Caki2 (cell line): ENCODE data around the gene CNTNAP4. TPM values are rescaled to one million over a fixed set of nuclear protein-coding genes. Genes with fewer than 3 reads are reported as not detected.

Experiments used
- DNase-seq: peaks from one replicate; pipeline ENCODE4 v3.0.0-alpha.2; 2015; ENCODE audit warnings: low read depth
- in situ Hi-C: cut with HindIII; loops from 2 replicates; pipeline ENCODE4 v1.10.0; 2016; ENCODE audit warnings: low sequenced_read_pairs, low pct_unique_long_range_greater_than_20kb, mixed read lengths
- total RNA-seq: library from RNA; depleted of rRNA; stranded (reverse); fragments of >200 nt; shearing (Covaris generic); gene quantifications from 2 replicates; pipeline ENCODE4 v1.2.3, GENCODE V29; 2014; ENCODE audit warnings: low replicate concordance

CNTNAP4 gene
- total RNA-seq, 1 experiment from 2014 or later = not detected

- in situ Hi-C loops = no loop called here
- no peak for DNase-seq
Observed at GRCh38 chr16:76459111-76459510, 181.9 kb downstream of the CNTNAP4 start.

GRCh38 chr16:76461836-76462235 lies 184.6 kb downstream of the CNTNAP4 start:
- no peak for DNase-seq
- in situ Hi-C loops = no loop called here

GRCh38 chr16:76464955-76465620 lies 187.9 kb downstream of the CNTNAP4 start:
- DNase-seq = no peak
- in situ Hi-C loops = no loop called here

GRCh38 chr16:76466871-76467270 lies 189.7 kb downstream of the CNTNAP4 start:
- in situ Hi-C loops = no loop called here

GRCh38 chr16:76474048-76474447 lies 196.8 kb downstream of the CNTNAP4 start:
- in situ Hi-C loops = no loop called here
- no peak for DNase-seq

More at GRCh38 chr16:76466871-76467270, 189.7 kb downstream of the CNTNAP4 start:
- DNase-seq = no peak

- DNase-seq = no peak
Observed at GRCh38 chr16:76478105-76478504, 200.9 kb downstream of the CNTNAP4 start.

GRCh38 chr16:76483307-76483909 lies 206.2 kb downstream of the CNTNAP4 start:
- no peak for DNase-seq
- in situ Hi-C loops = no loop called here

More at GRCh38 chr16:76478105-76478504, 200.9 kb downstream of the CNTNAP4 start:
- in situ Hi-C loops = no loop called here

- no peak for DNase-seq
- in situ Hi-C loops = no loop called here
Observed at GRCh38 chr16:76484020-76484419, 206.8 kb downstream of the CNTNAP4 start.

- in situ Hi-C loops = no loop called here
- DNase-seq = no peak
Observed at GRCh38 chr16:76486740-76487139, 209.5 kb downstream of the CNTNAP4 start.

- in situ Hi-C loops = no loop called here
- DNase-seq = no peak
Observed at GRCh38 chr16:76487411-76488064, 210.3 kb downstream of the CNTNAP4 start.

GRCh38 chr16:76488065-76488417 lies 210.8 kb downstream of the CNTNAP4 start:
- in situ Hi-C loops = no loop called here
- DNase-seq = no peak

- in situ Hi-C loops = no loop called here
- DNase-seq = no peak
Observed at GRCh38 chr16:76490036-76490639, 212.9 kb downstream of the CNTNAP4 start.

GRCh38 chr16:76500006-76500405 lies 222.8 kb downstream of the CNTNAP4 start:
- DNase-seq = no peak
- in situ Hi-C loops = no loop called here

- DNase-seq = no peak
- in situ Hi-C loops = no loop called here
Observed at GRCh38 chr16:76502063-76502462, 224.9 kb downstream of the CNTNAP4 start.

GRCh38 chr16:76502555-76502954 lies 225.4 kb downstream of the CNTNAP4 start:
- no peak for DNase-seq
- in situ Hi-C loops = no loop called here

GRCh38 chr16:76503091-76503490 lies 225.9 kb downstream of the CNTNAP4 start:
- in situ Hi-C loops = no loop called here
- DNase-seq = no peak

- no peak for DNase-seq
- in situ Hi-C loops = no loop called here
Observed at GRCh38 chr16:76511203-76511602, 234.0 kb downstream of the CNTNAP4 start.

- DNase-seq = no peak
- in situ Hi-C loops = no loop called here
Observed at GRCh38 chr16:76518781-76519180, 241.6 kb downstream of the CNTNAP4 start.

- DNase-seq = no peak
- in situ Hi-C loops = no loop called here
Observed at GRCh38 chr16:76524356-76524755, 247.2 kb downstream of the CNTNAP4 start.
